GM20431 (cell line): ENCODE measurements around the gene SCN1A.
"Not testable (repeated sequence)": the region's sequence is repeated elsewhere in the genome, so short reads cannot be mapped to it uniquely, and the experiment has no call there.

ENCODE experiments used
- in situ Hi-C: fragments of 300-500 bp; cut with MseI, MboI; formaldehyde crosslinking; loops from one replicate; pipeline ENCODE4 v1.15.0; 2020; ENCODE audit warnings: low sequenced_read_pairs; ENCODE audit not compliant: unreplicated experiment

SCN1A gene

GRCh38 chr2:166127217-166128155 lies at the start of gene SCN1A:
TSS of gene SCN1A (minus strand) at chr2:166128020. CDS start at chr2:166073621, 54,399 bp downstream.
- in situ Hi-C loops, result no loop called here

DNA sequence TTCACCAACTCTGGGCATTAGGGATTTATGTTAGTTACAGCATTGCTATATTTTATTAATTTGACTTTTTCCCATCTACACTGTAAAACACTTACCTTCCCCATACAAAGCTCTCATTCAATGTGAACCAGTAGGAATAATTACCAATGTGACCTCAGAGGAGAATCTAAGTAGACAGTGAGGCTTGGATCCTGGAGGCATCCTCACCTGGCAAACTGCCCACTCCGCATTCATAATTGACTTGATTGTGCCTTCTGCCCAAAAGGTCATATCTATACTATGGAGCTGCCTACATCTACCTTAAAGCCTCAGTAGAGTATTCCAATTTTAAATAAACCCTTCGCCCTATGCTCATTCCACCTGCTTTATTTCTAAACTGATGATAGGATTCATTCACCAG lies 45.4 kb upstream of the SCN1A start:
- in situ Hi-C loops, result no loop called here

DNA sequence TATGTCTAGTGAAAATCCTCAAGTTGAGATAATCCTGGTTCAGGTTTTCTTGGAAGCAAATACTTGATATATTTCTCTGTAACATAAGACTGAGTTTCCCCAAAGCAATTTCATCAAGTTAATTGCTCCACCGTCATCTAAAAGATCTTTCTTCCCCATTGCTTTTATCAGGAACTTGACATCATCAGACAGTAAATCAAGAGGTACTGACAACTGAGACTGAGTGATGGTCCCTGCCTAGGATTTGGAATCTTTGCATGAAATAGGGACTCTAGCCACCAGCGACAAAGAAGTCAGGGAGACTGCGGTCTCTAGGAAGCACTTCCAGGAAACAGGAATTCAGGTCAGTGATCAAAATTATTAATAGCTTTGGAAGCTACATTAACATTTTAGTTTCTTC lies 43.4 kb upstream of the SCN1A start:
- in situ Hi-C loops, result no loop called here

DNA sequence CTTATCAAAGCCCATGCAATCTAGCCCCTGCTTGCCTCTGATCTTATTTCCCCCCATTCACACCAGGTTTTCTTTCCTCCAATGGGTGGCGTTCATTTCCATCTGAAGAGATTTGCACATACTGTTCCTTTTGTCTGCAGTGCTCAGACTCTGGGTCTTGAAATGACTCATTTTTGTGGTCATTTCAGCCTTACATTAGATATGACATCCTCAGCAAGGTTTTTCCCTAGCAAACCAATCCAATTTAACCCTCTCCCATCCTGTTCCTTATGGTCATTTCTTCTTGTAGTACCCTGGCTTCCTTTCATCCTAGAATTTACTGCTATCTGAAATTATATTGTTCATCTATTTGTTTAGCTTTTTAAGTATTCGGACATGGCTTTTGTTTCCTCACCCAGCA lies 42.5 kb upstream of the SCN1A start:
- in situ Hi-C loops, result no loop called here

GRCh38 chr2:166167449-166167848 lies 39.6 kb upstream of the SCN1A start:
- in situ Hi-C loops, result no loop called here

GRCh38 chr2:166163775-166164174 lies 36.0 kb upstream of the SCN1A start:
- in situ Hi-C loops, result no loop called here

DNA sequence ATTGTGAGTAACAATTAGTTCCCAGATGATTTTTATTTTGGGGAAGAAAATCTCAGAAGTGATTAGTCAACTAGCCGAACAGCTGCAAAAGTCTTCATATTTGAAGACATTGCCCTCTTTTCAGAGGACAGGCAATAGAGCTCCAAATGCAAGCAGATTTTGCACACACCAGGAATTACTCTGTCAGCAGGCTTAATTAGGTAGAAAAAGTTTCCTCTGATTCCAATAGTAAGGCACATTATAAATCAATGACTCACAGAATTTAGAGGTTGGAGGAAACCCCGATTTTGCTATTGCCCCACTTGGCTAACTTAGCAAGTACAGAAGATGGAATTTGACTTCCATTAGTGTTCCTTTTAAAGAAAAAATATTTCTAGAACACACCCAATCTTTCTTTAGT lies 30.7 kb upstream of the SCN1A start:
- in situ Hi-C loops, result no loop called here

DNA sequence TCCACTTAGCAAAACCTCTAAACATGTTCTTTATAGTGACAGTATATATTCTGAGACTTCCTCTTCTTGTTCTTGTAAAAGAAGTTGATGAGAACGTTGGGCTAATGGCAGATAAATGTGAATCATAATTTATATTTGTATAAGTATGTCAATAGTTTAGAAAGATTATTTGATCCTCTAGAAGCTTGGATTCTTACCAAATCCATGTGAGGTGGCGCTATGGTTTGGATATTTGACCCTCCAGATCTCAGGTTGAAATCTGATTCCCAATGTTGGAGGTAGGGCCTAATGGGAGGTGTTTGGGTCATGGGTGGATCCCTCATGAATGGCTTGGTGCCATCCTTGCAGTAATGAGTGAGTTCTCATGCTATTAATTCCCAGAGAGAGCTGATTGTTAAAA lies 29.8 kb upstream of the SCN1A start:
- in situ Hi-C loops, result no loop called here

DNA sequence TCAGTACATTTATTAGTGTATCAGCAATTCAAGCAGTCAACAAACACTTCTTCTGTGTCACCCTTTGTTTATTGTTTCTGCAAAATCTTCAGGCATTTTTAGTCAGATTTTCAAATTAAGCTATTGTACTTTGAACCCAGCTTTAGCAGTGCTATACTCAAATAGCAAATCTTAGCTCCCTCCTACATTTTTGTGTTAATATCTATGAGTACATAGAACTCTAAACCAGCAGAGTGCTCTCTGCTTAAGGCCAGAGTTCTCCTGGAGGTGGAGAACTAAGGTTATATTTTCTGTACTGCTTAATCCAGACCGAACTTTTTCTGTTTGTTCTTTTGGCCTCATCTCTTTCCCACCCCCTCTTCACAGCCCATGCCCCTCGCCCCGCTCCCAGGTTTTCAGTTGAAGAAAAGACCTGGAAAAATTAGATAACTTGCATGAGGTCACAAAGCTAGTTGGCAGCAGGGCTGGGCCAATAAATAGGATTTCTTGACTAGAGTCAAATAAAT lies 29.2 kb upstream of the SCN1A start:
- in situ Hi-C loops, result no loop called here

- in situ Hi-C loops, result no loop called here
Measured at GRCh38 chr2:166155589-166155988, 27.8 kb upstream of the SCN1A start.

DNA sequence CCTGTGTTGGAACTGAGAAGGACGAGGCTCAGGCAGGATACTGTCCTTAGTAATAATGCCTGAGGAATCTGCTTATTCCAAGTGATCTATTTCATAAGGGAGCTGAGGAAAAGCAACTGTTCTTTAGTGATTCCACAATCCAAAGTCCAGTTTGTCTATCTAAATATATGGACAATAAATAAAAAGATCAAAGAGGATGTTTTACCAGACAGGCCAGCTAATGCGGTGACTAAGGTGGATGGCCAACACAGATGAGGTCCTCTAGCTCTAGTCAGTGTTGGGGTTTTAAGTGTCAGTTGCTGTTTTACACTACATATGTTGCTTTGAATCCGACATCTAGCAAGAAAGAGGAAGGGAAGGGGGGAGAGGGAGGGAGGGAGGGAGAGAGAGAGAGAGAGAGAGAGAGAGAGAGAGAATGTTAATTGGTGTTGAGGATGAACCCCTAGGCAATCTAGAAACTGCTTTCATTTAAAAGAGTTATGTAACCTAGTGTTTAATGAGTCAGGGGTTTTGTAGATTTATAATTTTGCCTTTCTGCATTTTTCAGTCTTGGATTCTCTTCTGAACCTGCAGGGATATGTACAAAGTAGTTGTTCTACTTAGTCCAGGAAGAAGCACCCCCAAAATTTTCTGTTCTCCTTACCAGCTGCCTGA lies 27.0 kb upstream of the SCN1A start:
- in situ Hi-C loops, result no loop called here

DNA sequence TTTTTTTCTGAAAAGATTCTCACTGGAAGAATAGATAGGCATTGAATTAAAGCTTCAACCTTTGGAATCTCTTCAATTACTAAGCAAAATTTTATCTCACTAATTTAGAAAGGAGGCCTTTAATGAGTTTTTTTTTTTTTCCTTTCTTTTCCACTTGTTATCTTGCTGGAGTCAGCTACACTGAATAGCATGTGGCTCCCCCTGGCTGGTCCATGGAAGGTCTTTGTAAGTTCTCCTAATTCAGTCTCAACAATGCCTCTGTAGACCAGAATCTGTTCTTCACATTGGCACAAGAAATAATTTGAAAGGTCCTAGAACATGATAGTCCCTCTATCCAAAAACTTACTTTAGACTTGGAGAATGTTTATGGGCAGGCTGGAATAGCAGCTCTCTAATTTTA lies 24.2 kb upstream of the SCN1A start:
- in situ Hi-C loops, result no loop called here

DNA sequence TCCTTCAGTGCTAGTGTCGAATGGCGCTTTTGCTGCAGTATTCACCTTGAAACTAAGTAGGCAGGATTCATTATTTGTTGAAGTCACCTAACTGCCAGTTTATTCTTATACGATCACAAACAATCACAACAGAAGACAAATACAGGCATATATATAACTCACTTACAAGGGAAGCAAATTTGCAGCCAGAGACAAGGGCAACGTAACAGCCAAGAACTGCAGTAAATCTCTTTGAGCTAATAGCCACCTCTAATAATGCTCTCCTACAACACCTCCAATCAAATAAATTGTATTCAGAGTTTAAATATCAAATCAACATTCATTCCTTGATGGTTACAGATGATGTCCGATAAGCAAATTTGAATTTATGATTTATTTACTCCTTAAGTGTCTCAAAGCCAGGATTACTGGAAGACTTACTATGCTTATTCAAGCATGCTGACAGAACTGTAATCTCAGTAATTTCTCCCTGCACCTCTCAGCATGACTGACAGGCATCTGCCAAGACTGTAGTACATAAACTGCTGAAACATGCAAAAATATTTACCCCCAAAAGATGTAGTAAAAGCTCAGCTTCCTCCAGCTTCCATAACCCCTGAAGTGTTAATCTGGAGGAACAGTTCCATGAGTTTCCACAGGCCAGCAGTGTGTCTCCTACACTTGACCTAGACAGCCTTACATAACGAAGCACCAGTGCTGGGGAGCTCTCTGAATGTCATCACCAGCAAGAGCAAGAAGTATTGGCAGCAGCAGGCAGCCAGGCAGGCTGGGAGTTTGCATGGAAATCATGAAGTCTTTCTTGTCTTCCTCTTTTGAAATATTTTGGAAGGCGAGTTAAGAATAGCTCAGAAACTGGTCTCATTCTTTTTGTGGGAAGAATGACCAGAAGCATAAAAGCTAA lies 20.9 kb upstream of the SCN1A start:
- in situ Hi-C loops, result no loop called here

DNA sequence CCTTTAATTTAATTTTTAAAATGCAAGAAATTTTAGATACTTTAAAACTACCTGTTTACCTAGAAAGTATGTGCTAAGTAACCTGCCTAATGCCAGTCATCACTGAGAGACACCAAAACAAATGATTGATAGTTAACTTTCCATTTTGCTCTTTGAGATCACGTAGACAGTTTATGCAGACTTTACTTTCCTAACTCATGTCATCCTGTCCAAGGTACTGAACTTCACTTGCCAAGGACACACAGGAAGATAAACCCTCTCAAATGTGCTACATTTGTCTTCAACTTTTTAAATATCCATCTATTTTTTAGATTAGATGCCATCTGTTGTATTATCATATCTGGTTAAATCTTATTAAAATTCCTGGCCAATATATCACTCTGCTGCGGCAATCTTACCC lies 20.1 kb upstream of the SCN1A start:
- in situ Hi-C loops, result no loop called here

DNA sequence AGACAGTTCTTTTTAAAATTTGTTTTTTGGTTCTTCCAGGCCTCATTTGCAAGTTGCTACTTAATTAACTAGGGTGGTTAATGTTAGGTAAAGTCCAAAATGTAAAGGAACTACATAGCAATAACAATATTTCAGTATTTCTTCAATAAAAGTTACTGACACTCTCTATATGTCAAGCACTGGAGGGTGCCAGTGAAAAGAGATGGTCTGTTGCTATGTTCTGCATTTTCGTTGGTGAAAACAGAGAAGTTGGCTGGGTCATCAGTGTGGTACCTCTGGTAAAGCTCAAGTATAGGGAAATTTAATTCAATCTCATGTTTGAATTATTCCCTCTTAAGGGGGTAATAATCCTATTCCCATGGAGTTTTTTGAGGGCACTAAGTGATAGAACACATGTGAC lies 16.3 kb upstream of the SCN1A start:
- in situ Hi-C loops, result no loop called here

GRCh38 chr2:166140932-166141331 lies 13.1 kb upstream of the SCN1A start:
- in situ Hi-C loops, result no loop called here

- in situ Hi-C loops, result no loop called here
Measured at GRCh38 chr2:166140475-166140874, 12.7 kb upstream of the SCN1A start.

GRCh38 chr2:166139479-166139878 lies 11.7 kb upstream of the SCN1A start:
- in situ Hi-C loops, result not testable (repeated sequence)

- in situ Hi-C loops, result no loop called here
Measured at GRCh38 chr2:166138667-166139066, 10.8 kb upstream of the SCN1A start.

- in situ Hi-C loops, result no loop called here
Measured at GRCh38 chr2:166138144-166138543, 10.3 kb upstream of the SCN1A start.
